GM13976 (cell line): ENCODE data around the gene C1orf105.

Experiments used
- DNase-seq: peaks from one replicate; pipeline ENCODE4 v3.0.0; 2012; ENCODE audit warnings: low spot score
- in situ Hi-C: fragments of 300-500 bp; cut with MboI; formaldehyde crosslinking; loops from one replicate; pipeline ENCODE4 v1.12.0; 2022; ENCODE audit warnings: low sequenced_read_pairs, mixed read lengths, inconsistent platforms; ENCODE audit not compliant: unreplicated experiment
- TF ChIP-seq, protein P1 (sequence below): IDR thresholded peaks from 2 replicates; pipeline ENCODE4 v1.5.1; 2012; ENCODE audit warnings: borderline replicate concordance, mild to moderate bottlenecking; ENCODE audit not compliant: insufficient read depth; ENCODE audit errors: extremely low read depth, missing control alignments, control extremely low read depth

C1orf105 gene

DNA sequence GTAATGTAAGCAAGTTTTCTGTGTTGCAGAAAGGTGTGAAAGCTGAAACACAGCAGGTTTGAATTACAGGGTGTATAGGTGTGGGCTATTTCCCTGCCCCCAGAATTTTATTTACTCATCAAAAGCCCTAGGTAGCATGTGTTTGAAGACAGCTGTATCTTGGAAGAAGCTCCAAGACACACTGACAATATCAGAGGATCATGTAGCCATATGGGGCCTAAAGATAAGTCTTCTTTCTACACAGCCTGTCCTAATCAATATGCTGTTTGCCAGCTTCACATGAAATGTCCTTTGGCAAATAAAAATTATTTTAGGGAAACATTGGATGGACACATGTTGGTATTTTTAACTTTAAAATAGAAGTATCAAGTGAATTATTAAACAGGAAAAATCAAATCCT is 95.0 kb downstream of the C1orf105 start:
- TF ChIP-seq, protein P1, sequence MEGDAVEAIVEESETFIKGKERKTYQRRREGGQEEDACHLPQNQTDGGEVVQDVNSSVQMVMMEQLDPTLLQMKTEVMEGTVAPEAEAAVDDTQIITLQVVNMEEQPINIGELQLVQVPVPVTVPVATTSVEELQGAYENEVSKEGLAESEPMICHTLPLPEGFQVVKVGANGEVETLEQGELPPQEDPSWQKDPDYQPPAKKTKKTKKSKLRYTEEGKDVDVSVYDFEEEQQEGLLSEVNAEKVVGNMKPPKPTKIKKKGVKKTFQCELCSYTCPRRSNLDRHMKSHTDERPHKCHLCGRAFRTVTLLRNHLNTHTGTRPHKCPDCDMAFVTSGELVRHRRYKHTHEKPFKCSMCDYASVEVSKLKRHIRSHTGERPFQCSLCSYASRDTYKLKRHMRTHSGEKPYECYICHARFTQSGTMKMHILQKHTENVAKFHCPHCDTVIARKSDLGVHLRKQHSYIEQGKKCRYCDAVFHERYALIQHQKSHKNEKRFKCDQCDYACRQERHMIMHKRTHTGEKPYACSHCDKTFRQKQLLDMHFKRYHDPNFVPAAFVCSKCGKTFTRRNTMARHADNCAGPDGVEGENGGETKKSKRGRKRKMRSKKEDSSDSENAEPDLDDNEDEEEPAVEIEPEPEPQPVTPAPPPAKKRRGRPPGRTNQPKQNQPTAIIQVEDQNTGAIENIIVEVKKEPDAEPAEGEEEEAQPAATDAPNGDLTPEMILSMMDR = no peak
- DNase-seq = no peak
- in situ Hi-C loops = no loop called here

DNA sequence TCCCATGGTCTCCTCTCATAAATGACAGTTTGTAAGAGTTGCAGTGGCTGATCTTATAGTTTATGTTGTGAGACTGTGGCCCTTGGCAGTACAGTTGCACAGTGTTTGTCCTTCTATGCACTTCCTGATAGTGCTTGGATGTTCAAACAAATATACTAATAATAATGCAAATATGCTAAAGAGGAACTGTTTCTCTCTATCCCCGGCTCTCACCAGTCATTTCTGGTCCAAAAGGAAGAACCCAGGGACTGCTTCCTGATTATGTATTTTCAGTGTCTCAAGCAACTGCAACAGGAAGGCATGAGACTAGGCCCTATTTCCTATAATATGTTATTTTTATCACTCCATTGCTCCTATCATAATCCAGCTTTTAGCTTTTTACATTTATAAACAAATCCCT is 95.4 kb downstream of the C1orf105 start:
- TF ChIP-seq, protein P1 = no peak
- in situ Hi-C loops = no loop called here
- DNase-seq = no peak

DNA sequence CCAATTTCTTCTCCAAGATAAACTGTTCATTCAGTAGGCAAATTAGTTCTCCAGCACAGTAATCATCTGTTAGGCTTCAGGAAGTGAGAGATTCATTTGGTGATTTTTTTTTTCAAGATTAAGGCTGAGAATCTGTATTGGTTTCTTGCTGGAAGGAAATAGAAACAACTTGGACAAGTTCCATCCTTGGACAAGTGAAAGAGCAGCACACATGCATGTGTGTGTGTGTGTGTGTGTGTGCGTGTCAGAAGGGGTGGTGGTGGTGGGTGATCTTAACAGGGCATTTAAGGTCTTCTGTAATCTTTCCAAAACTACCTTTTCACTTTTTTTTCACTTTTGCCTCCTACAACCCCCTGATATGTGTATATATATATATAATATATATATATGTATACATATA is 96.6 kb downstream of the C1orf105 start:
- TF ChIP-seq, protein P1 = no peak
- in situ Hi-C loops = no loop called here
- no peak for DNase-seq

DNA sequence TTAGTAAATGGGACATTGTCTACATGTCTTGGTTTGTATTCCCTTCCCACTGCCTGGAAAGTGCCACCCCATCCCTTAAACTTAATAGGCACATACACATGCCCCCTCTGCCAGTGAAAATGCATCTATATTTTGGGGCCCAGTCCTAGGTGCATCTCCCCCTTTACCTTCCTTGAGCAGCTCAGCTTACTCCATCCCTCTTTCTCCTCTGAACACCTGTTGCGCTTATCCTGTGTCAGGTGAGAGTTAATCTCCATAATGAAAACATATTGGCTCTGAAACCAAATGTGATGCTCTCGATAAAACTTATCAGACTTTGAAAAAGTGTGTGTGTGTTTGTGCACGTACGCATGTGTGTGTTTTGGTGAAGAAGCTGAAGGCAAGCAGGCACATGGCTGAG is 97.1 kb downstream of the C1orf105 start:
- DNase-seq = no peak
- TF ChIP-seq, protein P1 = no peak
- in situ Hi-C loops = no loop called here
